A549 (cell line): ENCODE results near the gene INSM2. TPM values are rescaled to one million over a fixed set of nuclear protein-coding genes. Genes with fewer than 3 reads are reported as not detected.

Experiments
- ATAC-seq, 2 experiments: fragments of 200-7000 bp in 1 of 2; fragments of >200 bp in 1 of 2; cut with Nextera tagmentation in 1 of 2; cut with Tn5 transposase in 1 of 2; 3 replicates each; pipeline versions ENCODE4 v1.8.0 to v1.9.1; 2018 to 2020; ENCODE audit warnings: mild to moderate bottlenecking in 1 of 2, moderate library complexity in 1 of 2
- CTCF ChIA-PET: fragments of 300-600 bp; sonication (Branson Sonifier 250); formaldehyde crosslinking; extraction: SDS; loops from one replicate; lab custom pipeline; 2021; ENCODE audit warnings: antibody characterized with exemption, inconsistent platforms; lab: Yijun Ruan, JAX
- POLR2A ChIA-PET: fragments of 350-600 bp; formaldehyde crosslinking; extraction: SDS; loops from one replicate; lab custom pipeline; 2021; ENCODE audit warnings: antibody characterized with exemption, inconsistent platforms; lab: Yijun Ruan, JAX
- DNase-seq, 2 experiments: peaks; one replicate each; pipeline versions ENCODE4 v3.0.0 to v3.0.0-alpha.2; 2011 to 2016; ENCODE audit warnings: low read depth in 1 of 2, low spot score in 1 of 2
- FAIRE-seq: peaks from 2 replicates; lab custom pipeline; 2011; peaks lifted over from hg19 to GRCh38; lab: Jason Lieb, UNC
- H3K27ac ChIP-seq, 2 experiments: fragments of >200 bp; sonication (Bioruptor Twin); formaldehyde crosslinking; 3 replicates each; pipeline ENCODE4 v1.5.1; 2016 to 2017
- H3K4me1 ChIP-seq: fragments of >200 bp; sonication (Bioruptor Twin); formaldehyde crosslinking; 3 replicates; pipeline ENCODE4 v1.6.1; 2016
- H3K4me2 ChIP-seq: fragments of >200 bp; sonication (Bioruptor Twin); formaldehyde crosslinking; 3 replicates; pipeline ENCODE4 v1.6.1; 2016
- H3K4me3 ChIP-seq: fragments of >200 bp; sonication (Bioruptor Twin); formaldehyde crosslinking; 3 replicates; pipeline ENCODE4 v1.5.1; 2016
- H3K9me3 ChIP-seq: fragments of >200 bp; sonication (Bioruptor Twin); formaldehyde crosslinking; 3 replicates; pipeline ENCODE4 v1.6.1; 2016
- CBX8 ChIP-seq: fragments of 200-600 bp; sonication (generic); IDR thresholded peaks from 2 replicates; pipeline ENCODE4 v1.6.1; 2016
- CEBPB ChIP-seq, 2 experiments: fragments of >200 bp in 1 of 2; sonication (Bioruptor Twin) in 1 of 2; formaldehyde crosslinking in 1 of 2; IDR thresholded peaks; 2 replicates each; pipeline ENCODE4 v1.6.1; 2012 to 2016
- EHF ChIP-seq: fragments of 250-450 bp; sonication (Bioruptor Pico); IDR thresholded peaks from 2 replicates; pipeline ENCODE4 v1.5.0; 2020; ENCODE audit warnings: mild to moderate bottlenecking
- ESRRA ChIP-seq: fragments of 150-350 bp; IDR thresholded peaks from 2 replicates; pipeline ENCODE4 v1.6.1; 2014; ENCODE audit warnings: mild to moderate bottlenecking, low read length, borderline replicate concordance
- FOXS1 ChIP-seq: fragments of 250-450 bp; sonication (Bioruptor Pico); IDR thresholded peaks from 2 replicates; pipeline ENCODE4 v1.5.0; 2020; ENCODE audit warnings: mild to moderate bottlenecking, moderate library complexity
- HEYL ChIP-seq: fragments of 250-450 bp; sonication (Bioruptor Pico); IDR thresholded peaks from 2 replicates; pipeline ENCODE4 v1.8.0; 2021; ENCODE audit warnings: mild to moderate bottlenecking, moderate library complexity
- HOXB13 ChIP-seq: fragments of 250-450 bp; sonication (Bioruptor Pico); IDR thresholded peaks from 2 replicates; pipeline ENCODE4 v1.5.0; 2020; ENCODE audit warnings: low read depth, mild to moderate bottlenecking, moderate library complexity
- HOXB5 ChIP-seq: fragments of 250-450 bp; sonication (Bioruptor Pico); IDR thresholded peaks from 2 replicates; pipeline ENCODE4 v1.5.0; 2020; ENCODE audit warnings: mild to moderate bottlenecking, moderate library complexity
- JUNB ChIP-seq: fragments of >200 bp; sonication (Bioruptor Twin); formaldehyde crosslinking; IDR thresholded peaks from 2 replicates; pipeline ENCODE4 v1.6.1; 2016
- KDM1A ChIP-seq: fragments of 200-600 bp; sonication (generic); IDR thresholded peaks from 2 replicates; pipeline ENCODE4 v1.6.1; 2016; ENCODE audit warnings: low read depth, mild to moderate bottlenecking
- MAFK ChIP-seq: fragments of 450-650 bp; IDR thresholded peaks from 2 replicates; pipeline ENCODE4 v1.6.1; 2014; ENCODE audit not compliant: partially characterized antibody
- POLR2AphosphoS2 ChIP-seq: conservative IDR thresholded peaks from 2 replicates; pipeline ENCODE4 v1.6.1; 2012; ENCODE audit warnings: low read length, improper control_type of control experiment, inconsistent platforms
- RNF2 ChIP-seq: fragments of 200-600 bp; sonication (generic); IDR thresholded peaks from 2 replicates; pipeline ENCODE4 v1.6.1; 2016; ENCODE audit warnings: low read depth, mild to moderate bottlenecking, antibody characterized with exemption, moderate library complexity, borderline replicate concordance
- SMC3 ChIP-seq: fragments of >200 bp; sonication (Bioruptor Twin); formaldehyde crosslinking; IDR thresholded peaks from 3 replicates; pipeline ENCODE4 v1.6.1; 2018; ENCODE audit warnings: inconsistent platforms
- TFCP2L1 ChIP-seq: fragments of 250-450 bp; sonication (Bioruptor Pico); IDR thresholded peaks from 2 replicates; pipeline ENCODE4 v1.5.0; 2021; ENCODE audit warnings: mild to moderate bottlenecking
- TP53 ChIP-seq: fragments of 250-450 bp; sonication (Bioruptor Pico); IDR thresholded peaks from 2 replicates; pipeline ENCODE4 v1.5.0; 2021; ENCODE audit warnings: mild to moderate bottlenecking, moderate library complexity
- ZNF302 ChIP-seq: fragments of 250-450 bp; sonication (Bioruptor Pico); IDR thresholded peaks from 2 replicates; pipeline ENCODE4 v1.9.0; 2021; ENCODE audit warnings: inconsistent platforms, mild to moderate bottlenecking, moderate library complexity
- ZSCAN20 ChIP-seq: fragments of 250-450 bp; sonication (Bioruptor Pico); IDR thresholded peaks from 2 replicates; pipeline ENCODE4 v1.8.0; 2022; ENCODE audit warnings: mild to moderate bottlenecking, moderate library complexity
- WGBS: methylation state at CpG from one replicate; pipeline ENCODE4 v1.1.6; 2017; ENCODE audit errors: missing lambda C conversion rate; 5-methylcytosine and 5-hydroxymethylcytosine counted together
- polyA plus RNA-seq, 4 experiments: library from polyadenylated mRNA; depleted of rRNA in 3 of 4; stranded (reverse); fragments of >200 nt; fragmentation: RNase III in 1 of 4; extraction: RNeasy Plus Mini Kit Qiagen cat#74134 plus additional on column Dnase treatment in 1 of 4; gene quantifications; 2 replicates in 3 of 4; 3 replicates in 1 of 4; pipeline ENCODE4 v1.2.3, GENCODE V29; 2011 to 2017
- TF ChIP-seq, protein P1 (sequence below): fragments of >200 bp; sonication (Bioruptor Twin); formaldehyde crosslinking; IDR thresholded peaks from 3 replicates; pipeline ENCODE4 v1.5.1; 2016
- TF ChIP-seq, protein P2 (sequence below): fragments of 200-600 bp; sonication (generic); IDR thresholded peaks from 2 replicates; pipeline ENCODE4 v1.6.1; 2016; ENCODE audit warnings: antibody characterized with exemption, mild to moderate bottlenecking, moderate library complexity
- TF ChIP-seq, protein P3 (sequence below): fragments of 450-650 bp; IDR thresholded peaks from 2 replicates; pipeline ENCODE4 v1.6.1; 2014; ENCODE audit warnings: antibody characterized with exemption
- TF ChIP-seq, protein P4 (sequence below): IDR thresholded peaks from 2 replicates; pipeline ENCODE4 v1.6.1; 2012
- TF ChIP-seq, protein P5 (sequence below): IDR thresholded peaks from 2 replicates; pipeline ENCODE4 v1.6.1; 2012

INSM2 gene
- polyA plus RNA-seq, 2 of the 4 experiments (the other 2 are of a cell fraction): not detected

DNA sequence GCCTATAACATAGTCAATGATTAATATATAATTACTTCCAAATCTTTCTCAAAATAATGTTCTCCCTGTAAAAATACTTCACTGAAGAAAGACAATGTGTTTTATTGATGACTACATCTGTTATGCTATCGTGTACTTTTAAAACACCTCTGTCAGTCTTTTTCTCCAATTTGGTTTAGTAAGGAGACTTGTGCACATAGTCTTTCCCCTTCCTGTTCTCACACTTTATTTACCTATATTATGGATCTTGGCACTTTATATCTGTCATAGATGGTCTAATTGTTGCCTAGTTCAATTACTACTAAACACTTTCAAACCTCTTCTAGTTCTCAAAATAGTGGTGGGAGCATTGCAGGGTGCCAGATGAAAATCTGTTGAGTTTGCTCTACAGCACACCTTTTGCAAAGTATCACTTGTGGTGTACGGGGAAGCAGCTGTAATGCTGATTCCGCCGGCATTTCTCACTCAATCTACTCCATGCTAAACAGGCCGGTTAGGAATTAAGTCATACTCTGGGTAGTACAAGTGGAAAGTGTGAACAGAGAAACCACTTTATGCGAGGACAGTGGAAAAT is 1.1 kb upstream of the INSM2 start:
- CTCF ChIA-PET: interaction anchor here (1.1 to 1.2 kb wide), 2 partner anchors 93 to 111 kb away, joined by 3 read pairs; no protein-coding TSS in a partner anchor
- POLR2A ChIA-PET: interaction anchor here (0.6 kb wide), 1 partner anchor 799 kb away, joined by 3 read pairs; no protein-coding TSS in a partner anchor
- DNase-seq (no peak), FAIRE-seq (peak; percentile 54), ATAC-seq (peak in 1 of 2 experiments; percentile 5; a peak in 3 of 6 replicates)
- no peaks in the 10 kb centered on the region for H3K9me3 ChIP-seq
- no peak overlapping the region for H3K27ac ChIP-seq
- TF ChIP-seq RNF2: peak; percentile 61; the same call in 1 of the 2 replicates
- TF ChIP-seq TFCP2L1 (CRISPR knock-in tag): no peak
- peak; percentile 89 for TF ChIP-seq CBX8
- no peak for TF ChIP-seq HOXB13 (CRISPR knock-in tag)
- TF ChIP-seq JUNB: no peak
- peak overlapping the region; percentile 96 for H3K4me2 ChIP-seq
- H3K4me1 ChIP-seq: peaks cover 6% of the 10 kb centered on the region; the same call in 2 of the 3 replicates
- peak overlapping the region; percentile 61 for H3K4me3 ChIP-seq
- 4% methylated on average over 6 of the region's 6 CpGs for WGBS

DNA sequence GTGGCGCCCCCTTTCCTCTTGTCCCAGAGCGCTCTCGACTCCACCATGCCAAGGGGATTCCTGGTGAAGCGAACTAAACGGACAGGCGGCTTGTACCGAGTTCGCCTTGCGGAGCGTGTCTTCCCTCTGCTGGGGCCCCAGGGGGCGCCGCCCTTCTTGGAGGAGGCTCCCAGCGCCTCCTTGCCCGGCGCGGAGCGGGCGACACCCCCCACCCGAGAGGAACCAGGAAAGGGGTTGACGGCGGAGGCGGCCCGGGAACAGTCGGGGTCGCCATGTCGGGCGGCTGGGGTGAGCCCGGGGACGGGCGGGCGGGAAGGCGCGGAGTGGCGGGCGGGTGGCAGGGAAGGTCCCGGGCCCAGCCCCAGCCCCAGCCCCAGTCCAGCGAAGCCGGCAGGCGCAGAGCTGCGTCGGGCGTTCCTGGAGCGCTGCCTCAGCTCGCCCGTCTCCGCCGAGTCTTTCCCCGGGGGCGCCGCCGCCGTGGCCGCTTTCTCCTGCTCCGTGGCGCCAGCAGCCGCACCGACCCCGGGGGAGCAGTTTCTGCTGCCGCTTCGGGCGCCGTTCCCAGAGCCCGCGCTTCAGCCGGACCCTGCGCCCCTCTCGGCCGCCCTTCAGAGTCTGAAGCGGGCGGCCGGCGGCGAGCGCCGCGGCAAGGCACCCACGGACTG is 376 bp downstream of the INSM2 start:
- Histone ChIP-seq H3K4me3 (peak overlapping the region; percentile 61), H3K27ac (no peak overlapping the region), H3K4me2 (peak overlapping the region; percentile 96), H3K4me1 (peaks cover 6% of the 10 kb centered on the region; the same call in 2 of the 3 replicates), H3K9me3 (no peaks in the 10 kb centered on the region)
- FAIRE-seq (no peak), DNase-seq (peak in 1 of 2 experiments; percentile 62), ATAC-seq (peak; percentile 55 to 68)
- ChIA-PET CTCF (interaction anchor here (0.6 to 1.2 kb wide), 5 partner anchors 17 to 151 kb away, joined by 3 read pairs; no protein-coding TSS in a partner anchor), POLR2A (no interaction called here)
- TF ChIP-seq CEBPB (IDR thresholded peaks at IDR 0.05) (no peak), HEYL (no peak), SMC3 (0 out of 3 replicates have a peak, but pooled peaks have one; percentile 8)
- TF ChIP-seq, protein P1, sequence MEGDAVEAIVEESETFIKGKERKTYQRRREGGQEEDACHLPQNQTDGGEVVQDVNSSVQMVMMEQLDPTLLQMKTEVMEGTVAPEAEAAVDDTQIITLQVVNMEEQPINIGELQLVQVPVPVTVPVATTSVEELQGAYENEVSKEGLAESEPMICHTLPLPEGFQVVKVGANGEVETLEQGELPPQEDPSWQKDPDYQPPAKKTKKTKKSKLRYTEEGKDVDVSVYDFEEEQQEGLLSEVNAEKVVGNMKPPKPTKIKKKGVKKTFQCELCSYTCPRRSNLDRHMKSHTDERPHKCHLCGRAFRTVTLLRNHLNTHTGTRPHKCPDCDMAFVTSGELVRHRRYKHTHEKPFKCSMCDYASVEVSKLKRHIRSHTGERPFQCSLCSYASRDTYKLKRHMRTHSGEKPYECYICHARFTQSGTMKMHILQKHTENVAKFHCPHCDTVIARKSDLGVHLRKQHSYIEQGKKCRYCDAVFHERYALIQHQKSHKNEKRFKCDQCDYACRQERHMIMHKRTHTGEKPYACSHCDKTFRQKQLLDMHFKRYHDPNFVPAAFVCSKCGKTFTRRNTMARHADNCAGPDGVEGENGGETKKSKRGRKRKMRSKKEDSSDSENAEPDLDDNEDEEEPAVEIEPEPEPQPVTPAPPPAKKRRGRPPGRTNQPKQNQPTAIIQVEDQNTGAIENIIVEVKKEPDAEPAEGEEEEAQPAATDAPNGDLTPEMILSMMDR: peak; percentile 15; the same call in 1 of the 3 replicates
- 14% methylated on average over 23 of the region's 77 CpGs for WGBS

DNA sequence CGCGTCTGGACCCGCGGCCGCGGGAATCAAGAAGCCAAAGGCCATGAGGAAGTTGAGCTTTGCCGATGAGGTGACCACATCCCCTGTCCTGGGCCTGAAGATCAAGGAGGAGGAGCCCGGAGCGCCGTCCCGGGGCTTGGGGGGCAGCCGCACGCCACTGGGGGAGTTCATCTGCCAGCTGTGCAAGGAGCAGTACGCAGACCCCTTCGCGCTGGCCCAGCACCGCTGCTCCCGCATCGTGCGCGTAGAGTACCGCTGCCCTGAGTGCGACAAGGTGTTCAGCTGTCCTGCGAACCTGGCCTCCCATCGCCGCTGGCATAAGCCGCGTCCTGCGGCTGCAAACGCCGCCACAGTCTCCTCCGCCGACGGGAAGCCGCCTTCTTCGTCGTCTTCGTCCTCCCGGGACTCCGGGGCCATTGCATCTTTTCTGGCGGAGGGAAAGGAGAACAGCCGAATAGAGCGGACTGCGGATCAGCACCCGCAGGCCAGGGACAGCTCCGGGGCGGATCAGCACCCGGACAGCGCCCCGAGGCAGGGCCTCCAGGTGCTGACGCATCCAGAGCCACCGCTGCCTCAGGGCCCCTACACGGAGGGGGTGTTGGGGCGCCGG is 1.0 kb downstream of the INSM2 start:
- Histone ChIP-seq H3K4me3 (peak overlapping the region; percentile 61), H3K9me3 (no peaks in the 10 kb centered on the region), H3K27ac (no peak overlapping the region), H3K4me1 (peaks cover 6% of the 10 kb centered on the region; the same call in 2 of the 3 replicates), H3K4me2 (peak overlapping the region; percentile 96)
- 29% methylated on average over 31 of the region's 55 CpGs for WGBS
- ChIA-PET POLR2A (no interaction called here), CTCF (interaction anchor here (0.6 to 1.1 kb wide), 3 partner anchors 16 to 151 kb away, joined by 3 read pairs; no protein-coding TSS in a partner anchor)
- ATAC-seq (peak; percentile 67 to 75), DNase-seq (peak; percentile 33 to 53), FAIRE-seq (no peak)
- peak; percentile 96 for TF ChIP-seq FOXS1
- no peak; the same call in 1 of the 2 replicates for TF ChIP-seq KDM1A
- no peak for TF ChIP-seq MAFK
- peak; percentile 94 for TF ChIP-seq EHF (CRISPR knock-in tag)
- TF ChIP-seq, protein P2, sequence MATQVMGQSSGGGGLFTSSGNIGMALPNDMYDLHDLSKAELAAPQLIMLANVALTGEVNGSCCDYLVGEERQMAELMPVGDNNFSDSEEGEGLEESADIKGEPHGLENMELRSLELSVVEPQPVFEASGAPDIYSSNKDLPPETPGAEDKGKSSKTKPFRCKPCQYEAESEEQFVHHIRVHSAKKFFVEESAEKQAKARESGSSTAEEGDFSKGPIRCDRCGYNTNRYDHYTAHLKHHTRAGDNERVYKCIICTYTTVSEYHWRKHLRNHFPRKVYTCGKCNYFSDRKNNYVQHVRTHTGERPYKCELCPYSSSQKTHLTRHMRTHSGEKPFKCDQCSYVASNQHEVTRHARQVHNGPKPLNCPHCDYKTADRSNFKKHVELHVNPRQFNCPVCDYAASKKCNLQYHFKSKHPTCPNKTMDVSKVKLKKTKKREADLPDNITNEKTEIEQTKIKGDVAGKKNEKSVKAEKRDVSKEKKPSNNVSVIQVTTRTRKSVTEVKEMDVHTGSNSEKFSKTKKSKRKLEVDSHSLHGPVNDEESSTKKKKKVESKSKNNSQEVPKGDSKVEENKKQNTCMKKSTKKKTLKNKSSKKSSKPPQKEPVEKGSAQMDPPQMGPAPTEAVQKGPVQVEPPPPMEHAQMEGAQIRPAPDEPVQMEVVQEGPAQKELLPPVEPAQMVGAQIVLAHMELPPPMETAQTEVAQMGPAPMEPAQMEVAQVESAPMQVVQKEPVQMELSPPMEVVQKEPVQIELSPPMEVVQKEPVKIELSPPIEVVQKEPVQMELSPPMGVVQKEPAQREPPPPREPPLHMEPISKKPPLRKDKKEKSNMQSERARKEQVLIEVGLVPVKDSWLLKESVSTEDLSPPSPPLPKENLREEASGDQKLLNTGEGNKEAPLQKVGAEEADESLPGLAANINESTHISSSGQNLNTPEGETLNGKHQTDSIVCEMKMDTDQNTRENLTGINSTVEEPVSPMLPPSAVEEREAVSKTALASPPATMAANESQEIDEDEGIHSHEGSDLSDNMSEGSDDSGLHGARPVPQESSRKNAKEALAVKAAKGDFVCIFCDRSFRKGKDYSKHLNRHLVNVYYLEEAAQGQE: peak; percentile 100
- TF ChIP-seq HEYL: peak; percentile 95
- TF ChIP-seq ZNF302 (CRISPR knock-in tag): peak; percentile 42; the same call in 1 of the 2 replicates
- no peak for TF ChIP-seq ESRRA
- no peak for TF ChIP-seq SMC3
- TF ChIP-seq ZSCAN20 (CRISPR knock-in tag): peak; percentile 96
- peak; percentile 80; the same call in 1 of the 2 replicates for TF ChIP-seq TFCP2L1 (CRISPR knock-in tag)
- TF ChIP-seq, protein P3, sequence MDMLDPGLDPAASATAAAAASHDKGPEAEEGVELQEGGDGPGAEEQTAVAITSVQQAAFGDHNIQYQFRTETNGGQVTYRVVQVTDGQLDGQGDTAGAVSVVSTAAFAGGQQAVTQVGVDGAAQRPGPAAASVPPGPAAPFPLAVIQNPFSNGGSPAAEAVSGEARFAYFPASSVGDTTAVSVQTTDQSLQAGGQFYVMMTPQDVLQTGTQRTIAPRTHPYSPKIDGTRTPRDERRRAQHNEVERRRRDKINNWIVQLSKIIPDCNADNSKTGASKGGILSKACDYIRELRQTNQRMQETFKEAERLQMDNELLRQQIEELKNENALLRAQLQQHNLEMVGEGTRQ: no peak
- no peak for TF ChIP-seq JUNB
- TF ChIP-seq TP53 (CRISPR knock-in tag): peak; percentile 32; the same call in 1 of the 2 replicates
- TF ChIP-seq HOXB5 (CRISPR knock-in tag): peak; percentile 97
- no peak for TF ChIP-seq POLR2AphosphoS2
- TF ChIP-seq, protein P4, sequence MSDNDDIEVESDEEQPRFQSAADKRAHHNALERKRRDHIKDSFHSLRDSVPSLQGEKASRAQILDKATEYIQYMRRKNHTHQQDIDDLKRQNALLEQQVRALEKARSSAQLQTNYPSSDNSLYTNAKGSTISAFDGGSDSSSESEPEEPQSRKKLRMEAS: peak; percentile 51; the same call in 1 of the 2 replicates
- TF ChIP-seq, protein P5, sequence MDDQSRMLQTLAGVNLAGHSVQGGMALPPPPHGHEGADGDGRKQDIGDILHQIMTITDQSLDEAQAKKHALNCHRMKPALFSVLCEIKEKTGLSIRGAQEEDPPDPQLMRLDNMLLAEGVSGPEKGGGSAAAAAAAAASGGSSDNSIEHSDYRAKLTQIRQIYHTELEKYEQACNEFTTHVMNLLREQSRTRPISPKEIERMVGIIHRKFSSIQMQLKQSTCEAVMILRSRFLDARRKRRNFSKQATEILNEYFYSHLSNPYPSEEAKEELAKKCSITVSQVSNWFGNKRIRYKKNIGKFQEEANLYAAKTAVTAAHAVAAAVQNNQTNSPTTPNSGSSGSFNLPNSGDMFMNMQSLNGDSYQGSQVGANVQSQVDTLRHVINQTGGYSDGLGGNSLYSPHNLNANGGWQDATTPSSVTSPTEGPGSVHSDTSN: 0 out of 2 replicates have a peak, but pooled peaks have one; percentile 30
